Measurements from ENCODE around the gene LRRC7. TPM values are rescaled to one million over a fixed set of nuclear protein-coding genes. Genes with fewer than 3 reads are reported as not detected.

LRRC7 gene
- total RNA-seq, 6 experiments from 2014 or later, result 0.09 to 0.33 (median 0.23) TPM

GRCh38 chr1:70025846-70026245 lies 458.1 kb downstream of the LRRC7 start:
- no peak overlapping the region for H3K27ac Mint-ChIP-seq
- TF ChIP-seq CTCF (IDR thresholded peaks at IDR 0.05), result no peak
- no peaks in the 10 kb centered on the region for H3K9me3 Mint-ChIP-seq
- no peaks in the 10 kb centered on the region for H3K36me3 Mint-ChIP-seq (ENCODE audit: low read depth)
- DNase-seq, result no peak
- no peak overlapping the region for H3K4me3 Mint-ChIP-seq
- no peaks in the 10 kb centered on the region for H3K4me1 Mint-ChIP-seq (ENCODE audit: low read depth)
- peaks cover 4% of the 10 kb centered on the region; the same call in 1 of the 2 replicates for H3K27me3 Mint-ChIP-seq (ENCODE audit: insufficient read depth)

DNA sequence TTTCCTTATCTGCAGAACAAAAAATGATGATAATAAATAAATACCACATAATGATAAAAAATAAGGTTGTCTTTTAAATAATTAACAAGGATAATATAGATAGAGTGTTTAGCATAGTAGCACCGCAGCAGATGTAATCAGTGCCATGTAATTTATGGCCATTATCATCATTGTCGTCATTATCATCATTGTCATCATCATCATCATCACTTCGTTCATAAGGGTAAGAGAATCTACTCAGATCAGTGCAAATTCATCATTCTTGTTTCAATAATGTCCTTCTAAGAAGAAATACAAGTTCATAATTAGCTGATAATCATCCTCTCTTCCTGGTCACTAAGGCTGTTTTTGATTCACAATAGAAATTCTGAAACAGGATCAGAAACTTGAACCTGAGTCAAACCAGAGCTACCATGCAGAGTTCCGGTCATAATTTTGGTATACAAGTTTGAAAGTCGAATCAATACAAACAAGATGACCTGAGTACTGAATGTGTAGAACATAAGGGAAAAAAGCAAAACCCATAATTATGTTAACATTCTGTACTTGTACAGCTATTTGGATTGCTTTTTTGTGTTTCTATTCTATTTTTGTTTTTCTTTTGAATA lies 465.6 kb downstream of the LRRC7 start:
- no peak for DNase-seq
- peaks cover 4% of the 10 kb centered on the region; the same call in 1 of the 2 replicates for H3K27me3 Mint-ChIP-seq (ENCODE audit: insufficient read depth)
- H3K4me1 Mint-ChIP-seq (ENCODE audit: low read depth), result no peaks in the 10 kb centered on the region; the same call in 1 of the 2 replicates
- no peak overlapping the region for H3K27ac Mint-ChIP-seq
- no peaks in the 10 kb centered on the region for H3K36me3 Mint-ChIP-seq (ENCODE audit: low read depth)
- H3K9me3 Mint-ChIP-seq, result no peaks in the 10 kb centered on the region
- no peak overlapping the region for H3K4me3 Mint-ChIP-seq
- TF ChIP-seq CTCF (IDR thresholded peaks at IDR 0.05), result no peak

- no peak overlapping the region for H3K4me3 Mint-ChIP-seq
- no peaks in the 10 kb centered on the region; the same call in 1 of the 2 replicates for H3K4me1 Mint-ChIP-seq (ENCODE audit: low read depth)
- peaks cover 4% of the 10 kb centered on the region; the same call in 1 of the 2 replicates for H3K27me3 Mint-ChIP-seq (ENCODE audit: insufficient read depth)
- no peak for TF ChIP-seq CTCF (IDR thresholded peaks at IDR 0.05)
- H3K27ac Mint-ChIP-seq, result no peak overlapping the region
- DNase-seq, result no peak
- H3K36me3 Mint-ChIP-seq (ENCODE audit: low read depth), result no peaks in the 10 kb centered on the region
- no peaks in the 10 kb centered on the region for H3K9me3 Mint-ChIP-seq
Observed at GRCh38 chr1:70033936-70034335, 466.2 kb downstream of the LRRC7 start.

DNA sequence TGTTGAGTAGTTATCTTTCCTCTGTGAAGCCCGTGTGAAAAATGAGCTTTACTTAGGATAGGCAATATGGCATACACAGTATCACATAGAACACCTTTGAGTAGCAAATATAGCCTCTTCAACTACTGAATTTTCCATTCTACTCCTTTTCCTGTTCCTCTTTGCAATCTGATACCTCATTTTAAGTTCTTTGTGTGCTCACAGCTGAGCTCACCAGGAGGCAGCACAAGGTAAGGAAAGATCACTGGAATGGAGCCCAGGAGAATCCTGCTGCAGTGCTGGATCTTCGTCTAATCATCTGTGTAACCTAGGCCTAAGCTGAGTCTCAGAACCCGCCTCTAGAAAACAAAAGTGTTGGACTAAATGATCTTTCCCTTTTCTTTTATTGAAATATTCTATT lies 466.7 kb downstream of the LRRC7 start:
- H3K27ac Mint-ChIP-seq, result no peak overlapping the region
- H3K4me1 Mint-ChIP-seq (ENCODE audit: low read depth), result no peaks in the 10 kb centered on the region; the same call in 1 of the 2 replicates
- peak; percentile 67 for DNase-seq
- no peak overlapping the region for H3K4me3 Mint-ChIP-seq
- no peaks in the 10 kb centered on the region for H3K9me3 Mint-ChIP-seq
- TF ChIP-seq CTCF (IDR thresholded peaks at IDR 0.05), result peak; percentile 75
- peaks cover 4% of the 10 kb centered on the region; the same call in 1 of the 2 replicates for H3K27me3 Mint-ChIP-seq (ENCODE audit: insufficient read depth)
- H3K36me3 Mint-ChIP-seq (ENCODE audit: low read depth), result no peaks in the 10 kb centered on the region

DNA sequence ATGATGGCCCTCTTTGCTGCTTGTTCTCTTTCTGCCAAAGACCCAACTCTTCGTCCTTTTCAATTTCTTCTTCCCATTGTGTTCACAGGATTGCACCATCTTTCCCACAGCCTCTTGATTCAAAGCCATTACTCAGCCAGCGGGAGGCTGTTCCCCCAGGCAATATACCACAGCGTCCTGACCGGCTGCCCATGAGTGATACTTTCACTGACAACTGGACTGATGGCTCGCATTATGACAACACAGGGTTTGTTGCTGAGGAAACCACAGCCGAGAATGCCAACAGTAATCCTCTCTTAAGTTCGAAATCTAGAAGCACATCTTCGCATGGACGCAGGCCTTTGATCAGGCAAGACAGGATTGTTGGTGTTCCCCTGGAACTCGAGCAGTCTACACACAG lies 470.3 kb downstream of the LRRC7 start:
- no peaks in the 10 kb centered on the region; the same call in 1 of the 2 replicates for H3K27me3 Mint-ChIP-seq (ENCODE audit: insufficient read depth)
- no peaks in the 10 kb centered on the region for H3K36me3 Mint-ChIP-seq (ENCODE audit: low read depth)
- DNase-seq, result no peak
- no peak overlapping the region for H3K4me3 Mint-ChIP-seq
- peaks cover 10% of the 10 kb centered on the region; the same call in 1 of the 2 replicates for H3K4me1 Mint-ChIP-seq (ENCODE audit: low read depth)
- TF ChIP-seq CTCF (IDR thresholded peaks at IDR 0.05), result no peak
- no peaks in the 10 kb centered on the region for H3K9me3 Mint-ChIP-seq
- no peak overlapping the region for H3K27ac Mint-ChIP-seq
